NCI-H1694 treated with DMSO at 0.1 percent for 48 hours (cell line): ENCODE results near the gene ATP2A3.

ENCODE experiments used
- DNase-seq: peaks from one replicate; lab custom pipeline; 2025; lab: John Stamatoyannopoulos, UW

Gene ATP2A3

DNA sequence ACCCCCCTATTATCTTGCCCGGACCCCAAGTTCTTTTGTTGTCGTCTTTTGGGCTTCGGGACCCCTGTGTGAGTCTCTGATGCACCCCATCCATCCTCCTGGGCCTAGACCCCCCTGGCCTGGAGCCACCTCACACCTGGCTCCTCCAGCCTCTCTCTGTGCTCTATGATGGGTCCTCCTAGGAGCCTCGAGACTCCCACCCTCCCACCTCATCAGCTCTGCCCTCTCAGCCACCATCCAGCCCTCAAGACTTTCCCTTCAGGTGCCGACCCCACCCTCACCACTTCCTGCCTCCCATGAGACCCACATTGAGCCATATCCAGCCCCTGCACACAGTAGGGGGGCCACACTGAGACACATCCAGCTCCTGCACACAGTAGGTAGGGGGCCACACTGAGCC, 8.7 kb upstream of the ATP2A3 start:
- no peak for DNase-seq

DNA sequence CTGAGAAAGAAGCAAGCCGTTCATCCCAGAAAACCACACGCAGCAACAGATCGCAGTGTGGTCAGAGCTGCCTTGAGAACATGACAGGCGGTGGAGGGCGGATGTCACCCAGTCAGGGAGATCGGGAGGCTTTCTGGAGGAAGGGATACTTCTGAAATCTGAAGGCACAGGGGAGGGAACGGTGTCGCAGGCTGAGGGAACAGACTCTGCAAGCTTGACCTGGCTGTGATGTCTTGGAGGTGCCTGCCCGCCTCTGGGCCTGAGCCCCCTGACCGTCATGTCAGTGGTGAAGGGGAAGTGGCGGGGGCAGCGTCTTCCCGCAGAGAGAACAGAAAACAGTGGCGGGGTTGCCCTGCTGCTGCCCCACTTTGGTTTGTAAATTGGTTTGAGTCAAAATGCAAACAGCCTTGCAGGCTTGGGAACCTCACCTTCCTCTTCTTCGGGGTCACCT, 8.1 kb upstream of the ATP2A3 start:
- DNase-seq = no peak

- DNase-seq = no peak
Measured at GRCh38 chr17:3970668-3971067, 6.4 kb upstream of the ATP2A3 start.

DNA sequence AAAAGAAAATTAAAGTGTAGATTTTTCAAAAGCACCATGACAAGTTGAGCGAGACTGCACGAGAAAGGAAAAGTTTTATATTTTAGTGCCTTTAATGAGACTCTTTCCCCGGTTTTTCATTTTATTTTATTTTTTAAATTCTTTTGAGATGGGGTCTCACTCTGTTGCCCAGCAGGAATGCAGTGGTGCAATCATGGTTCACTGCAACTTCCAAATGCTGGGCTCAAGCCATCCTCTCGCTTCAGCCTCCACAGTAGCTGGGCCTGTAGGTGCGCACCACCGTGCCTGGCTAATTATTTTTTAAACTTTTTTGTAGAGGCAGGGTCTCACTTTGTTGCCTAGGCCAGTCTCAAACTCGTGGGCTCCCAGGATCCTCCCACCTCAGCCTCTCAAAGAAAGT, 5.7 kb upstream of the ATP2A3 start:
- no peak for DNase-seq

GRCh38 chr17:3968886-3969524, 4.8 kb upstream of the ATP2A3 start:
- DNase-seq = no peak

GRCh38 chr17:3968015-3968414, 3.8 kb upstream of the ATP2A3 start:
- DNase-seq = peak; percentile 22

GRCh38 chr17:3966720-3967363, 2.6 kb upstream of the ATP2A3 start:
- no peak for DNase-seq

- peak; percentile 42 for DNase-seq
Measured at GRCh38 chr17:3965118-3965800, 1.0 kb upstream of the ATP2A3 start.

- no peak for DNase-seq
Measured at GRCh38 chr17:3963237-3964201, 718 bp downstream of the ATP2A3 start.

DNA sequence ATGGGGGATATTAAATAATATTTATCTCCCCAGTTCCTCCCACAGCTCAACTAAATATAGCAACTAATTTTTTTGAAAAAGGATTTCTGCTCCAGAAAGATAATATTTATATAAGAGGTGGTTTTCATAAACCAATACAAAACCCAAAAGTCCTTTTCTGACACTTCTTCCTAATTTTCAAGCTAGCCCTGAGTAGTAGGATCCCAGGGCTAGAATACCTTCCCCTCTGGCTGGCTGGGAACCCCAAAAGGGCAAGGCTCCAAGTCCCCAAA, 1.3 kb downstream of the ATP2A3 start:
- no peak for DNase-seq

DNA sequence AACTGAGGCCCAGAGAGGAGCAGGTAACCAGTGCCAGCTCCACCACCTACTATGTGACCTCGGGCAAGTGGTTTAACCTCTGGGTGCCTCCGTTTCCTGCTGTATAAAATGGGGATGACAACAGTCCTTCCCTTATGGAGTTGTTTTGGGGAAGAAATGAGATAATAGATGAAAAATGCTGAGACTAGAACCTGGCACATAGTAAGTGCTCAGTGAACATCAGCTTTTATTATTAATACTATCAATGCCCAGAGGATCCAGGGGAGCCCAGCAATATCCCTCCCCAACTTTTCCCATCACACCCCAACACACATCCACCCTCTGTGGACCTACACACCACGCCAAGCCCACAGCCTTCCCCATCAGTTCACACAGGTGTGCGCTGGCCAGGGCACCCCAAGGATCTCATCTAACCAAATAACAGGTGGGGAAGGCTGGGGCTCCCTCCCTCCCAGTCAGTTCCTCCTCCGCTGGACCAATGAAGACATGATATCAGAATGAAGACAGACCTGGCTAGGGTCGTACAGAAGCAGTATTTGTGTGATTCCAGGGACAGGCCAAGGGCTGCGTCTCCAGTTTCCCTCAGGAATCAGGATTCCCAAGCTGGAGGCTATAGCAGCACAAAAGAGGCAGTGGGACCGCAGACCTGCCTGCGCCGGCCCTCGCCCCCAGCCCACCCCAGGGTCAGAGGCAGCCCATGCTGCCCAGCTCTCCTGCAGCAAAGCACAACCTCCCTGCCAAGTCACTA, 1.8 kb downstream of the ATP2A3 start:
- DNase-seq = no peak

DNA sequence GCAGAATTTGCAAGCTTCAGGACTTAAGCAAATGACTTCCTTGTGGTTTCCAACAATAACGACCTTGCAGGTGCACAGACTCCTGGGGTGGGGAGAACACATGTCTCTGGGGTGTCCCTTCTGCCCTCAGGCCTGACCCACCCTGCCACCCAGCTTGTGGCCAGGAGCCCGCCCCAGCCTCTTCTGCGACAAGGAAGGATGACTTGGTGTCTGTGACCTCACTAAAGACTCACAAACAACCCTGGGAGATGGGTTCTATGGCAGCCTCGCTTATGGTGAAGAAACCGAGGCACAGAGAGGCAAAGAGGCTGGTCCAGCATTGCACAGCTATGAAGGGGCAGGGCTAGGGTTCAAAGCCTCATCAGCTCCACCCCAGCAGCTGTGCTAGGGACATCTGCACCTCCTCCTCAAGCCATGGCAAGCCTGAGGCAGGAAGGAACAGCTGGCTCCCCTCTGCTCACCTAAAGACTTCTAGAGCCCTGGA, 2.6 kb downstream of the ATP2A3 start:
- DNase-seq = peak; percentile 26

DNA sequence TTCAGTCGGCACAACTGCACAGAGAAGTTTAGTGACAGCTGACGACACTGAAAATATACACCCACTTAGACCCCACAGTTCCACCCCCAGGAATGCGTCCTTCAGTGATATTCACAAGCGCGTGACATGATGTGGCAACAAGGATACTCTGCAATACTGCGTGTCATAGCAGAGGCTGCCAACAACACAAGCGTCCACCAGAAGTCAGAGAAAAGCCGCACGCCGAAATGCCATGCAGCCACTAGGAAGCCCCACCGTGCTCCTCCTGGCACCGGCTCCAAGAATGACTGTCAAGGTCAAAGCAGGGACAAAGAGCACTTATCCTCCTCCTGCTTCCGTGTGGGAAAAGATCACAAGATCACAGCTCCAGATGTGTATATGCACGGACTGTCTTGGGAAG, 3.5 kb downstream of the ATP2A3 start:
- DNase-seq = no peak

- DNase-seq = no peak
Measured at GRCh38 chr17:3959921-3960601, 4.2 kb downstream of the ATP2A3 start.

DNA sequence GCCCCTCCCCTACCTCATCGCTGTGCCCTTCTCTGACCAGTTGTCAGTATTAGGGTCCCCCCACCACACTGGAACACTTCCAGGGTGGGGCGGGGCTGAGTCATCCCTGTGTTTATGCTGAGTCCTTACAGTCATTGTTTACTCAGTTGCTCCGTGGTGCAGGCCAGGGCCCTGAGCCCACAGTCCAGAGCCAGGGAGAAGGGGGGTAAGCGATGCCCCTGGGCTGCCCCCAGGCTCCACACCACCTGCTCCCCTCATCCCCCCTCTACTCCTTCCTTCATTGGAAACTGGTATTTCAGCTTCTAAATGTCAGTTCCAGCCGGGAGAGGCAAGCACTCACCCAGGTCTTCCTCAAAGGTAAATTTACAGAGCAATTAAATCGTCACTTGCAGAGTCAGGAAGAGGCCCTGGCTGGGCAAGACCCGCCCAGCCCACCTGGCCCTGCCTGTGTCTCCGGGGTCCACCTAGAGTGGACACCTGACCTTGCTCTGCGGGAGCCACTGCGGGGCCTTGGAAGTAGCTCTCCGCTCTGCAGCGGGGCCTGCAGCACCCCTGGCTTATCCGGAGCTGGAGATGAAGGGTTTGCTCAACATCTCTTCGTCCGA, 4.8 kb downstream of the ATP2A3 start:
- DNase-seq = no peak

DNA sequence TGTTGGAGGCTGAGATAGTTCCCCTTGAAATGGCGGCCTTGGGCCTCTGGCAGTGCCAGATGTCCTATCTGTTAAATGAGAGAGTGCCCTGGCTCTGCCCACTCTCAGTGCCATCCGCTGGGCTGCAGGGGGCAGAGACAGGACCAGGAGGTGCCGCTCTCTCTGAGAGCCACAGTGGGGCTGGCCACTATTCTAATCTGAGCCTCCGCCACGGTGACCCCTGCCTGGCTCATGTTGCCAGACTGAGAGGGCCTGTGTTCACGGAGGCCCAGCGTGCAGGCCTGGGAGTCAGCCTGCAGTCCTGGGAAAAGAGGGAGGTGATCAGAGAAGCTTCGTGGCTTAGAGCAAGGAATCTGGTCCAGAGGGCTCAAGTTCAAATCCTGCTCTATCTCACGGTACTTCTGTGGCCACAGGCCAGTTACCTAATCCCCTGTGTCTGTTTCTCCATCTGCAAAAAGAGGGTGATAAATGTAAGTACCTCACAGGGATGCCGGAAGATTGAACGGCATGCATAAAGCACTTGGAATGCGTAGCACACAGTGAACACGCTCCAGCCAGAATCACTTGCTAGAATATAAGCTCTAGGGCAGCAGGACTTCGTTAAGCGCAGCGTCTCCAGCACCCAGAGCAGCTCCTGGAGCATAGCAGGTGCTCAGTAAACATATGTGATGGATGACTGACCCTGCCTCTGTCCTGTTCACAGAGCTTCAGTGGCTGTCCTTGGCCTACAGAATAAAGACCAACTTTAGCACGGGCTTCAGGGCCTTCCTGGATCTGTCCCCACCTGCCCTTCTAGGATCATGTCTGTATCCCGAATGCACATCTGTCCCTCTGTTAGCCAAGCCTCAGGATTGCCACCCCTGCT, 6.3 kb downstream of the ATP2A3 start:
- no peak for DNase-seq

- DNase-seq = no peak
Measured at GRCh38 chr17:3956983-3957382, 7.3 kb downstream of the ATP2A3 start.

DNA sequence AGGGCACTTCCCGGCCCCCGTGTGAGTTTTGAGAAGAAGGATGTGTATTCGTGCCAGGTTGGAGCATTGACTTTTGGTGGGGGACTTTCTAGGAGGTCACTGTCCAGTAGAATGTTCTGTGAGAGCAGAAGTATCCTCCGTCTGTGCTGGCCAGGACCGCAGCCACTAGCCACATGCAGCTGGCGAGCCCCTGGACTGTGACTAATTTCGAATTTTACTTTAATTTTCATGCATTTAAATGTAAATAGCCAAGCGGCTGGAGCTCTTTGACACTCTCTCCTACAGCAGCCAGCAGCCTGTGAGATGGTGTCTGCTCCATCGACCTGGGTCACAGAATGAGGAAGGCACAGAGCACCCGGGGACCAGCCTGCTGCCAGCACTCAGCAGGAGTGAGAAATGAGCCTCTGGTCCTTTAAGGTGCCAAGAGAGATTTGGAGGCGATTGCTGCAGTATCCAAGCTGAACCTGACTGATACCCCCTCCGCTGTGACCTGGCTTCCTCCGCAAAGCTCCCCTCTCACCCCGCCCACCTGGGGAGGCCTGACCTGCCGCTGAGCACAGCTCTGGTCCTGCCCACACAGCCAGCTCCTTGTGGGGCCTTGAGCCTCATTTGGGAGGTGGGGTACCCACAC, 7.8 kb downstream of the ATP2A3 start:
- no peak for DNase-seq

DNA sequence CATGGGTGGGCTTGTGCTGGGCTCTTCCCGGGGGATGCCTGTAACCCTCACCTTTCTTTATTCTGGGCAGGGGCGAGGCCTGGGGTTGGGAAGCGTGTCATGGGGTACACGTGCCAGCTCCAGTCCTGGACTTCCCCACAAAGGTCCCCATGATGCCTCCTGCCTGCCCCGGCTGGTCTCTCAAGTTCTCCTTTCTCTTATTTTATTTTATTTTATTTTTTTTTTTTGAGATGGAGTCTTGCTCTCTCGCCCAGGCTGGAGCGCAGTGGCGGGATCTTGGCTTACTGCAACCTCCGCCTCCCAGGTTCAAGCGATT, 8.6 kb downstream of the ATP2A3 start:
- DNase-seq = no peak
